NB4 (cell line): ENCODE measurements around the gene AFF3.
A peak's percentile ranks its signal among the peaks of the same experiment; 100 is the strongest.
"Not testable (repeated sequence)": the region's sequence is repeated elsewhere in the genome, so short reads cannot be mapped to it uniquely, and the experiment has no call there.

ENCODE experiments used
- DNase-seq: peaks from one replicate; pipeline ENCODE4 v3.0.0; 2010; ENCODE audit warnings: low read depth
- H3K4me3 ChIP-seq: one replicate; pipeline ENCODE4 v1.5.1; 2011; ENCODE audit warnings: mild to moderate bottlenecking, low read depth, low read length, moderate library complexity
- MYC ChIP-seq: IDR thresholded peaks from 2 replicates; pipeline ENCODE4 v1.6.1; 2011; ENCODE audit warnings: low read depth, low read length
- POLR2A ChIP-seq: IDR thresholded peaks from 2 replicates; pipeline ENCODE4 v1.6.1; 2011; ENCODE audit warnings: mild to moderate bottlenecking; ENCODE audit not compliant: insufficient read length; ENCODE audit errors: extremely low read depth
- TF ChIP-seq, protein P1 (sequence below): IDR thresholded peaks from 2 replicates; pipeline ENCODE4 v1.6.1; 2011; ENCODE audit warnings: low read depth, low read length
- TF ChIP-seq, protein P2 (sequence below): IDR thresholded peaks from one replicate; pipeline ENCODE4 v1.5.1; 2012; ENCODE audit warnings: low read depth, low read length

The AFF3 gene

DNA sequence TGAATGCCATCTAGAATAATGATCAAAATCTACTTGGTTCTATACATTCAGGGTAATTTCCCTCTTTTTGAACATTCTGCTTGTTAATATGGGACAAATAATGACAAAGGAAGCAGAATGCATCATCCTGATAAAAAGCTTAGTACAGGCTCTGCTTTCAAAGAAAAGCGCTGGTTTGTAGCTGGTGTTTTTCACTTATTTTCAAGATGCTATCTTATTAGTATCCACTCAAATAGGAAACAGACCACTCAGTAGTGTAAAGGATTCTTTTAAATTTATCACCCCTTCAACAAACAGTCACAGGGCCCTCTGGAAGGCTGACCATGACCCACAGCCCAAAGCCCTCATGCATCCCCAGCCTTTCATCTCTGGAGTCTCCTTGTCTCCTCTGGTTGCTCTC, 18.0 kb upstream of the AFF3 start:
- TF ChIP-seq, protein P1, sequence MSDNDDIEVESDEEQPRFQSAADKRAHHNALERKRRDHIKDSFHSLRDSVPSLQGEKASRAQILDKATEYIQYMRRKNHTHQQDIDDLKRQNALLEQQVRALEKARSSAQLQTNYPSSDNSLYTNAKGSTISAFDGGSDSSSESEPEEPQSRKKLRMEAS: no peak
- TF ChIP-seq MYC (no peak), POLR2A (no peak)
- TF ChIP-seq, protein P2, sequence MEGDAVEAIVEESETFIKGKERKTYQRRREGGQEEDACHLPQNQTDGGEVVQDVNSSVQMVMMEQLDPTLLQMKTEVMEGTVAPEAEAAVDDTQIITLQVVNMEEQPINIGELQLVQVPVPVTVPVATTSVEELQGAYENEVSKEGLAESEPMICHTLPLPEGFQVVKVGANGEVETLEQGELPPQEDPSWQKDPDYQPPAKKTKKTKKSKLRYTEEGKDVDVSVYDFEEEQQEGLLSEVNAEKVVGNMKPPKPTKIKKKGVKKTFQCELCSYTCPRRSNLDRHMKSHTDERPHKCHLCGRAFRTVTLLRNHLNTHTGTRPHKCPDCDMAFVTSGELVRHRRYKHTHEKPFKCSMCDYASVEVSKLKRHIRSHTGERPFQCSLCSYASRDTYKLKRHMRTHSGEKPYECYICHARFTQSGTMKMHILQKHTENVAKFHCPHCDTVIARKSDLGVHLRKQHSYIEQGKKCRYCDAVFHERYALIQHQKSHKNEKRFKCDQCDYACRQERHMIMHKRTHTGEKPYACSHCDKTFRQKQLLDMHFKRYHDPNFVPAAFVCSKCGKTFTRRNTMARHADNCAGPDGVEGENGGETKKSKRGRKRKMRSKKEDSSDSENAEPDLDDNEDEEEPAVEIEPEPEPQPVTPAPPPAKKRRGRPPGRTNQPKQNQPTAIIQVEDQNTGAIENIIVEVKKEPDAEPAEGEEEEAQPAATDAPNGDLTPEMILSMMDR: no peak
- DNase-seq: no peak
- H3K4me3 ChIP-seq: no peak overlapping the region

DNA sequence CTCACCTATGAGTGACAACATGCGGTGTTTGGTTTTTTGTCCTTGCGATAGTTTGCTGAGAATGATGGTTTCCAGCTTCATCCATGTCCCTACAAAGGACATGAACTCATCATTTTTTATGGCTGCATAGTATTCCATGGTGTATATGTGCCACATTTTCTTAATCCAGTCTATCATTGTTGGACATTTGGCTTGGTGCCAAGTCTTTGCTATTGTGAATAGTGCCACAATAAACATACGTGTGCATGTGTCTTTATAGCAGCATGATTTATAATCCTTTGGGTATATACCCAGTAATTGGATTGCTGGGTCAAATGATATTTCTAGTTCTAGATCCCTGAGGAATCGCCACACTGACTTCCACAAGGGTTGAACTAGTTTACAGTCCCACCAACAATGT, 9.4 kb upstream of the AFF3 start:
- not testable (repeated sequence) for H3K4me3 ChIP-seq, DNase-seq

DNA sequence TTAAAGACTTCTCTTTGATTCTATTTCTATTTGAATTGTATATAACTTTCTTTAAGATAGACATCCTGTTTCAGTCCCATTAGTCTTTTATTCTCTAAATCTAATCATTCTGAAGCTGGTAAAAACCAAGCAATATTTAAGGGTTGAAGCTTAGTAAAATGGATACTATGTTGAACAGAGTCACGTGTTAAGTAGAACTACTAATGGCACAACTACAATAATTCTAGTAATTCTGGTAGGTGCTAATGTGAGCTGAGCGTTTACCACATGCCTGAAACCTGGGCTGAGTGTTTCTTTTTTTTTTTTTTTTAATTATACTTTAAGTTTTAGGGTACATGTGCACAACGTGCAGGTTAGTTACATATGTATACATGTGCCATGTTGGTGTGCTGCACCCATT, 8.9 kb upstream of the AFF3 start:
- DNase-seq: no peak
- no peak overlapping the region for H3K4me3 ChIP-seq
- TF ChIP-seq, protein P1: no peak
- TF ChIP-seq, protein P2: no peak
- no peak for TF ChIP-seq MYC
- TF ChIP-seq POLR2A: no peak

DNA sequence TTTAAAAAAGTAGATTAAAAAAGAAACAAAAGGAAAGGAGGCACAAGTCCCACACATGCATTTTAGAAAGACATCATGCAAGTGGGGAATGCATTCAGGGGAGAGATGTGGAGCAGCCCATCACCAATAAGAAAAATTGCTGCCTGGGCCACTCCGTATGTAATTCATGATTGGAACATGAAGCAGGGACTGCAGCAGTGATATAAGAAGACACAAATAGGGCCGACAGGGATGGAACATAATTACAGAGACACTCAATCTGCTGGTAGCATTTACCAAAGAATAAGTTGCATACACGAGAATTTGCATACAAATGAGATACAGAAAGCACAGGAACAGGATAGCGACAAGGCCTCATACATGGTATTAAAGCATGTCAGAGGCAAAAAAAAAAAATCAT, 6.5 kb upstream of the AFF3 start:
- no peak for DNase-seq
- TF ChIP-seq, protein P1: no peak
- TF ChIP-seq, protein P2: no peak
- no peak for TF ChIP-seq MYC
- TF ChIP-seq POLR2A: no peak
- no peak overlapping the region for H3K4me3 ChIP-seq

DNA sequence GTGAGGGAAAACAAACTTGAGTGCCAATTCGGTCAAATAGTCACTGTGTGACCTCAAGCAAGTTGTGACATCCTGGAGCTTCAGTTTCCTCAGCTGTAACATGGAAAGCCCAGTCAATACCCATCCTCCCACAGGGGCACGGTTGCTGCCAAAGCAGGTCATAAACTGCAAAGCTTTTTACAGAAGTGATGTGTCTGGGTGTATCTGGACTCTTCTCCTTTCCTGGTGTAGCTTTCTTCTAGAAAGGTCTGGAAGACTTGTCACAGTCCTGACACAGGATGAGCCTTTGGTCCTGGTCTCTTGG, 4.2 kb upstream of the AFF3 start:
- H3K4me3 ChIP-seq: no peak overlapping the region
- TF ChIP-seq, protein P1: no peak
- peak; percentile 13 for DNase-seq

DNA sequence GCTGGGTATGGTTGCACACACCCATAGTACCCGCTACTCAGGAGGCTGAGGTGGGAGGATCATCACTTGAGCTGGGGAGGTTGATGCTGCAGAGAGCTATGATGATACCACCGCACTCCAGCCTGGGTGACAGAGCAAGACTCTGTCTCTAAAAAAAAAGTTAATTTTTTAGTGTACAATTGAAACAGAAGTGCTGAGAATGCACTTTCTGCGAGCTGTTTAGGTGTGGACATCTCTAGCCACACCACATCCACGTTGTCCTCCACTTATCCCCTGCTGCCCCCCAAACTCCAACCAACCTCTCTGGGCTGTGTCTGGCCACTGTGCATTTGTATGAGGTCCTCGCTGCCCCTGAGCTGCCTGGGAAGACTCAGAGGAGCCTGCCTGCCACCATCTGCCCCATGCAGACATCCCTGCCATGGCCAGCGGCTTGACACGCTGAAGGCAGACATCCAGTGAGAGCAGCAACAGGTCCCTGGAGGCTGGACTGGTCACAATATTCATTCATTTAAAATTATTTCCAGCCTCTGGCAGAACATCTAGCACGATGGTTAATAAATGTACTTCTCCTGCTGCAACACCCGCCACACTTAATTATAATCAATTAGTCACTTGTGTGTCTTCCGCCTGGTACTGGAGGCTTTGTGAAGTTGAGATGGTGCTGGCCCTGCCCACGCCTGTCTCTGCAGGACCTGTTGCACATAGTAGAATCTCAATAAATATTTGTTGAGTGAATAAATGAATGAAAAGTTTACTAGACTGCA, 3.7 kb upstream of the AFF3 start:
- TF ChIP-seq, protein P2: no peak
- TF ChIP-seq, protein P1: no peak
- no peak for TF ChIP-seq MYC
- DNase-seq: no peak
- H3K4me3 ChIP-seq: no peak overlapping the region

DNA sequence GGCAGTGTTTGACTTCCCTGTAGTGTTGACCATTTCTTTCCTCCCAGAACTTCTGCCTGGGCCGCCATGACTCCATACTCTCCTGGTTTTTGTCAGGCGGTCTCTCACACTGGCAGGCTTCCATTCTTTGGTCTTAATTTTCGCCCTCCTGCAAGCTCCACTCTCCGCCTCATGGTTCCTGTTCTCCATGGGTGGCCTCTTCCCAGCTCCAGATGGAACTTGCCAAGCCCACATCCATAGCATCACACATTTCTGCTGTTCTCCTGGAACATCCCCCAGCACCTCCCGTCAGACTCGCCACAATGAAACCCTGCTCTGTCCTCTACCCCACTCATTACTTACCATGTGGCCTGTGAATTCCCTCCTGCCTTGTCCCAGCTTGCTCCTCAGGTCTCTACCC, 896 bp upstream of the AFF3 start:
- DNase-seq: no peak
- no peak overlapping the region for H3K4me3 ChIP-seq
- TF ChIP-seq POLR2A: no peak
- no peak for TF ChIP-seq MYC
- TF ChIP-seq, protein P1: no peak
- TF ChIP-seq, protein P2: no peak
